OCI-LY7 (cell line): ENCODE results near the gene BBOX1.

Experiments
- EZH2phosphoT487 ChIP-seq: fragments of 200-600 bp; sonication (generic); IDR thresholded peaks from 2 replicates; pipeline ENCODE4 v1.6.1; 2018; ENCODE audit warnings: low read depth, borderline replicate concordance, mild to moderate bottlenecking, mixed run types, antibody characterized with exemption, low read length, moderate library complexity, mixed read lengths
- TF ChIP-seq, protein P1 (sequence below): fragments of 200-600 bp; sonication (generic); conservative IDR thresholded peaks from 2 replicates; pipeline ENCODE4 v1.5.1; 2014; ENCODE audit warnings: mild to moderate bottlenecking, antibody characterized with exemption, low read length, moderate library complexity, mixed read lengths

DNA sequence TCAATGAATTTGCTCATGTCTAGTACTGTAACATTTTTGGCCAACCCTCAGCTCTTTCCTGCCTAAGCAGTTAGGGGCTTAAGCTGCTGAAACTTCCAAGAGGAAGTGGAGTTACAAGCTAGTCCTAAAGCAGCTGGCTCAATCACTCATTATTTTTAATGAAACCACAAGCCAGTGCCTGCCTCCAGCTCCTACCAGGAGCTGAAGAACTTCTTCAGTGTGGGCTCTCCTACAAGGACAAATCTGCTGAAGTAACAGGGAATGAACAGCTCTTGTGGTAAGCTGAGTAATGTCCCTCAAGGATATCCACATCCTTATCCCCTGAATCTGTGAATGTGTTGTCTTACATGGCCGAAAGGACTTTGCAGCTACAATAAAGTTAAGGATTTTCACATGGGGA, 112.5 kb downstream of the BBOX1 start:
- TF ChIP-seq, protein P1, sequence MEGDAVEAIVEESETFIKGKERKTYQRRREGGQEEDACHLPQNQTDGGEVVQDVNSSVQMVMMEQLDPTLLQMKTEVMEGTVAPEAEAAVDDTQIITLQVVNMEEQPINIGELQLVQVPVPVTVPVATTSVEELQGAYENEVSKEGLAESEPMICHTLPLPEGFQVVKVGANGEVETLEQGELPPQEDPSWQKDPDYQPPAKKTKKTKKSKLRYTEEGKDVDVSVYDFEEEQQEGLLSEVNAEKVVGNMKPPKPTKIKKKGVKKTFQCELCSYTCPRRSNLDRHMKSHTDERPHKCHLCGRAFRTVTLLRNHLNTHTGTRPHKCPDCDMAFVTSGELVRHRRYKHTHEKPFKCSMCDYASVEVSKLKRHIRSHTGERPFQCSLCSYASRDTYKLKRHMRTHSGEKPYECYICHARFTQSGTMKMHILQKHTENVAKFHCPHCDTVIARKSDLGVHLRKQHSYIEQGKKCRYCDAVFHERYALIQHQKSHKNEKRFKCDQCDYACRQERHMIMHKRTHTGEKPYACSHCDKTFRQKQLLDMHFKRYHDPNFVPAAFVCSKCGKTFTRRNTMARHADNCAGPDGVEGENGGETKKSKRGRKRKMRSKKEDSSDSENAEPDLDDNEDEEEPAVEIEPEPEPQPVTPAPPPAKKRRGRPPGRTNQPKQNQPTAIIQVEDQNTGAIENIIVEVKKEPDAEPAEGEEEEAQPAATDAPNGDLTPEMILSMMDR = no peak
- no peak for TF ChIP-seq EZH2phosphoT487
